ENCODE data around the gene PON1. TPM values are rescaled to one million over a fixed set of nuclear protein-coding genes. Genes with fewer than 3 reads are reported as not detected.

The PON1 gene
- total RNA-seq, 1 experiment from 2014 or later, result not detected

- no TSS peak for BruUV-seq (replicated peaks)
- intact Hi-C loops (cut with micrococcal nuclease), result no loop called here
- Mint-ChIP-seq H3K9me3 (ENCODE audit: unreplicated experiment) (no peaks in the 10 kb centered on the region), H3K27ac (ENCODE audit: low read depth, unreplicated experiment) (no peak overlapping the region), H3K27me3 (ENCODE audit: insufficient read depth, unreplicated experiment) (peaks cover 15% of the 10 kb centered on the region), H3K4me3 (ENCODE audit: unreplicated experiment) (no peak overlapping the region), H3K4me1 (ENCODE audit: insufficient read depth, unreplicated experiment) (peaks cover 17% of the 10 kb centered on the region), H3K36me3 (ENCODE audit: insufficient read depth, unreplicated experiment) (no peaks in the 10 kb centered on the region)
- TF ChIP-seq, protein P1, sequence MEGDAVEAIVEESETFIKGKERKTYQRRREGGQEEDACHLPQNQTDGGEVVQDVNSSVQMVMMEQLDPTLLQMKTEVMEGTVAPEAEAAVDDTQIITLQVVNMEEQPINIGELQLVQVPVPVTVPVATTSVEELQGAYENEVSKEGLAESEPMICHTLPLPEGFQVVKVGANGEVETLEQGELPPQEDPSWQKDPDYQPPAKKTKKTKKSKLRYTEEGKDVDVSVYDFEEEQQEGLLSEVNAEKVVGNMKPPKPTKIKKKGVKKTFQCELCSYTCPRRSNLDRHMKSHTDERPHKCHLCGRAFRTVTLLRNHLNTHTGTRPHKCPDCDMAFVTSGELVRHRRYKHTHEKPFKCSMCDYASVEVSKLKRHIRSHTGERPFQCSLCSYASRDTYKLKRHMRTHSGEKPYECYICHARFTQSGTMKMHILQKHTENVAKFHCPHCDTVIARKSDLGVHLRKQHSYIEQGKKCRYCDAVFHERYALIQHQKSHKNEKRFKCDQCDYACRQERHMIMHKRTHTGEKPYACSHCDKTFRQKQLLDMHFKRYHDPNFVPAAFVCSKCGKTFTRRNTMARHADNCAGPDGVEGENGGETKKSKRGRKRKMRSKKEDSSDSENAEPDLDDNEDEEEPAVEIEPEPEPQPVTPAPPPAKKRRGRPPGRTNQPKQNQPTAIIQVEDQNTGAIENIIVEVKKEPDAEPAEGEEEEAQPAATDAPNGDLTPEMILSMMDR (IDR thresholded peaks at IDR 0.05; ENCODE audit: unreplicated experiment), result no peak
- ChIA-PET POLR2A (no interaction called here), CTCF (interaction anchor here (1.8 kb wide), 1 partner anchor 209 kb away, joined by 4 read pairs; no protein-coding TSS in a partner anchor)
- DNase-seq (ENCODE audit: unreplicated experiment), result no peak
Observed at GRCh38 chr7:95267754-95268153, 56.6 kb downstream of the PON1 start.

- intact Hi-C loops (cut with micrococcal nuclease), result no loop called here
- ChIA-PET POLR2A (no interaction called here), CTCF (interaction anchor here (1.4 to 2.9 kb wide), 3 partner anchors 19 to 212 kb away, joined by 4 to 14 read pairs (median 5); no protein-coding TSS in a partner anchor)
- Mint-ChIP-seq H3K4me3 (ENCODE audit: unreplicated experiment) (no peak overlapping the region), H3K4me1 (ENCODE audit: insufficient read depth, unreplicated experiment) (peaks cover 12% of the 10 kb centered on the region), H3K27me3 (ENCODE audit: insufficient read depth, unreplicated experiment) (peaks cover 4% of the 10 kb centered on the region), H3K9me3 (ENCODE audit: unreplicated experiment) (no peaks in the 10 kb centered on the region), H3K27ac (ENCODE audit: low read depth, unreplicated experiment) (no peak overlapping the region), H3K36me3 (ENCODE audit: insufficient read depth, unreplicated experiment) (no peaks in the 10 kb centered on the region)
- DNase-seq (ENCODE audit: unreplicated experiment), result no peak
- BruUV-seq (replicated peaks), result no TSS peak
- TF ChIP-seq, protein P1 (IDR thresholded peaks at IDR 0.05; ENCODE audit: unreplicated experiment), result no peak
Observed at GRCh38 chr7:95265634-95266033, 58.7 kb downstream of the PON1 start.

DNA sequence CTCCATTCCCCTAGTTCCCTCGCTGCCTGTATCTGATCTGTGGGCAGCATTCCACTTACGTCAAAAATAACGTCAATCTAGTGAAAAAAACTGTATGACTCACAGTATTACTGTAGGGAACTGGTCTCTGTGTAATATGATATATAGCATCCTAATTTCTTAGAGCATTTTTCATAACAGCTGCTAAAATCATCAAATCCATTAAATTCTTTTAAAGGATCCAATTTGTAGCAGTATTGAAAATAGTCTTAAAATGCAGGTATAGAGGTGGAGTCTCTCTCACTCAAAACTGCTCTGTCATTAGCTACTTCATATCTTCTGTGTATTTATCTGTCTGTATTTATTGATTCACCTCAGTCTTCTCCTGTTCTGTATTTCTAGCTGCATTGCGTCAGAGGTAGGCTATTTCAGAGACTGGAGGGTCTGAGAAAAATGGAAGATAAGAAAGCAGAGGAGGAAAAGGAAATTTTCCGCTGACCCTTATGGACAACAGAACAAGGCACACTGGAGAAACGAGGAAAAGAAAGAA lies 59.9 kb downstream of the PON1 start:
- ChIA-PET CTCF (interaction anchor here (0.7 to 2.9 kb wide), 2 partner anchors 17 to 654 kb away, joined by 3 to 14 read pairs; no protein-coding TSS in a partner anchor), POLR2A (no interaction called here)
- H3K36me3 Mint-ChIP-seq (ENCODE audit: insufficient read depth, unreplicated experiment), result no peaks in the 10 kb centered on the region
- peaks cover 12% of the 10 kb centered on the region for H3K4me1 Mint-ChIP-seq (ENCODE audit: insufficient read depth, unreplicated experiment)
- BruUV-seq (replicated peaks), result no TSS peak
- no peaks in the 10 kb centered on the region for H3K9me3 Mint-ChIP-seq (ENCODE audit: unreplicated experiment)
- H3K27me3 Mint-ChIP-seq (ENCODE audit: insufficient read depth, unreplicated experiment), result no peaks in the 10 kb centered on the region
- H3K27ac Mint-ChIP-seq (ENCODE audit: low read depth, unreplicated experiment), result peak overlapping the region; percentile 26
- DNase-seq (ENCODE audit: unreplicated experiment), result peak; percentile 80
- intact Hi-C loops (cut with micrococcal nuclease), result no loop called here
- peak overlapping the region; percentile 3 for H3K4me3 Mint-ChIP-seq (ENCODE audit: unreplicated experiment)
- TF ChIP-seq, protein P1 (IDR thresholded peaks at IDR 0.05; ENCODE audit: unreplicated experiment), result no peak

- intact Hi-C loops (cut with micrococcal nuclease), result no loop called here
- TF ChIP-seq, protein P1 (IDR thresholded peaks at IDR 0.05; ENCODE audit: unreplicated experiment), result no peak
- peak overlapping the region; percentile 3 for H3K4me3 Mint-ChIP-seq (ENCODE audit: unreplicated experiment)
- CTCF ChIA-PET, result no interaction called here
- no peaks in the 10 kb centered on the region for H3K36me3 Mint-ChIP-seq (ENCODE audit: insufficient read depth, unreplicated experiment)
- POLR2A ChIA-PET, result no interaction called here
- DNase-seq (ENCODE audit: unreplicated experiment), result peak; percentile 33
- peaks cover 12% of the 10 kb centered on the region for H3K4me1 Mint-ChIP-seq (ENCODE audit: insufficient read depth, unreplicated experiment)
- H3K27me3 Mint-ChIP-seq (ENCODE audit: insufficient read depth, unreplicated experiment), result no peaks in the 10 kb centered on the region
- no TSS peak for BruUV-seq (replicated peaks)
- no peaks in the 10 kb centered on the region for H3K9me3 Mint-ChIP-seq (ENCODE audit: unreplicated experiment)
- H3K27ac Mint-ChIP-seq (ENCODE audit: low read depth, unreplicated experiment), result peak overlapping the region; percentile 26
Observed at GRCh38 chr7:95263785-95264362, 60.5 kb downstream of the PON1 start.

Data from MCF 10A (cell line).